T-helper 22 cell (primary cell): ENCODE measurements around the gene RAB3B.

Source experiments
- DNase-seq: peaks from one replicate; pipeline ENCODE4 v3.0.0-alpha.2; 2020; ENCODE audit warnings: low read depth

Gene RAB3B

GRCh38 chr1:51956528-51957509 is 33.7 kb downstream of the RAB3B start:
- DNase-seq = no peak

DNA sequence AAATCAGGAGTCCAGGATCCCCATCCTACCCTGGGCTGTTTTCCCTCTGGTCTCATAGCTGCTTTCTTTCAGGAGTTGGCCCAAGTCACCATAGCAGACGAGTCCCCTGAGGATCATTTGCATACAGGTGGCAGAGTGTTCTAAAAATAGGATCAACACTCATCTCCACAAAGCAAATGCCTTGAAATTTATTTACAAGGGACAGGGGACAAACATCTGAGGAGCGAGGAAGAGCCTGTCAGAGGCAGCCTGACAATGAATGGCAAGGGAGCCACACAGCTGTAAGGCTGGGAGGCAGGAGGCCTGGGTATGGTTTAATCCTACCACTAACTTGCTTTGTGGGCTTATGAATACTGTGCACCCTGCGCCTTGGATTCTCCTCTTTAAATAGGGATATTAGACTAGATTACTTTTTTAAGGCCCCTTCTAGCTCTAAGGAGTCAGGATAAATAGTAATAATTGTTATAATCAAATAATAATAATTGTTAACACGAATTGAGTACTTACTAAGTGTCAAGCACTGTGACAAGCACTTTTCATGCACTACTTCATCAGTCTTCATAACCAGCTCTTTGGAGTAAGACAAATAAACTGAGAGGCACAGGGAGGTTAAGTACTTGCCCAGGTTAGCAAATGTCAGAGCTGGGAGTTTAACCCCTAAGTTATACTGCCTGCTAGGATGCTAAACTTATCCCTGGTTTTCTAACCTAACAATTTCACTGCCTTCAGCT is 34.5 kb downstream of the RAB3B start:
- no peak for DNase-seq

DNA sequence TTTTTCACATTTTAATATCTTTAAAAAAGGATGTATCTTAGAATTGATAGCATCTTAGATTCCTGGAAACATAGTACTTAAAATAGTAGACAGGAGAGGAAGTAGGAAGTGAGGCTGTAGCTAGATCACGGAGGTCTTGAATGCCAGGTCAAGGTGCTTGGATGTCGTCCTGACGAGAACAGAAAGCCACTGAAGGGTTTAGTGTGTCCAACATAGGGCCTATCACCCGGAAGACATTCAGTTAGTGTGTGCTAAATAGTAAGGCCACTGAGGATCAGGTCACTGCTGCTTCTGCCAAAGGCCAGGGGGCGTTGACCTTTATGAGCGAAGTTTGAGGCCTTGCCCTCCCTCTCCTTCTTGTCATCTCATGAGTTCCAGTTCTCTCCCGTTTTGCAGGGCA is 35.7 kb downstream of the RAB3B start:
- no peak for DNase-seq

DNA sequence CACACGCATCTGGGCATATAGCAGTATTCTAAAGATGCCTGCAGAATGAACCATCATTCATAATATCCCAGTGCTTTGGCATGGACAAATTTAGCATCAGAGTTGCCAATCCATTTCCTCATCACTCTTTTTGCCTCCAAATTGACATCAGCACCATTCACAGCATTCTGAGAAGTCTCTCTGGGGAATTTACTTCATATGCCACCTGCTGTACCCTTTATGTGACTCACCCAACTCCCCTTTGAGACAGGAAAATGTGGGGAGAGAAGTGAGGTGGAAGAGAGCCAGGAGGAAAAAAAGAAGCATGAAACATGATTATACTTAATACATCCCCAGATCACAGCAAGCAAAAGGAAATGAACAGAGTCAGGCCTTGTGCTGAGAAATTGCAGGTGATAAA is 37.4 kb downstream of the RAB3B start:
- no peak for DNase-seq

DNA sequence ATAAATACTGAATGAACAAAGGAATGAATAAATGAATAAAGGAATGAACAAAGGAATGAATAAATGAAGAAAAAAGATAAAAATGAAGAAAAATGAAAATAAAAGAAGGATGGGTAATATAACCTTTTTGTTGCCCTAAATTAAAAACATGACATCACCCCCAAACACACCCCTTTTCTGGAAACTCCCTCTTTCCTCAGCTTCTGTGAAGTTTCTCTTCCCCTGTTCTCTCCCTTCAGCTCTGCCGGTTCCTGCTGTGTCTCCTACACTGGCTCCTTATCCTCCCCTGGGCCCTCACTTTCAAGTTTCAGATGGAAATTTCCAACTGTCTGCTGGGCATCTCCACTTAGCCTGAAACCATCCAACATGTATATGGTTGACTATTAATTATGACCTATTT is 37.9 kb downstream of the RAB3B start:
- no peak for DNase-seq

- no peak for DNase-seq
These were observed 39.8 kb downstream of the RAB3B start for GRCh38 chr1:51950701-51951100.

DNA sequence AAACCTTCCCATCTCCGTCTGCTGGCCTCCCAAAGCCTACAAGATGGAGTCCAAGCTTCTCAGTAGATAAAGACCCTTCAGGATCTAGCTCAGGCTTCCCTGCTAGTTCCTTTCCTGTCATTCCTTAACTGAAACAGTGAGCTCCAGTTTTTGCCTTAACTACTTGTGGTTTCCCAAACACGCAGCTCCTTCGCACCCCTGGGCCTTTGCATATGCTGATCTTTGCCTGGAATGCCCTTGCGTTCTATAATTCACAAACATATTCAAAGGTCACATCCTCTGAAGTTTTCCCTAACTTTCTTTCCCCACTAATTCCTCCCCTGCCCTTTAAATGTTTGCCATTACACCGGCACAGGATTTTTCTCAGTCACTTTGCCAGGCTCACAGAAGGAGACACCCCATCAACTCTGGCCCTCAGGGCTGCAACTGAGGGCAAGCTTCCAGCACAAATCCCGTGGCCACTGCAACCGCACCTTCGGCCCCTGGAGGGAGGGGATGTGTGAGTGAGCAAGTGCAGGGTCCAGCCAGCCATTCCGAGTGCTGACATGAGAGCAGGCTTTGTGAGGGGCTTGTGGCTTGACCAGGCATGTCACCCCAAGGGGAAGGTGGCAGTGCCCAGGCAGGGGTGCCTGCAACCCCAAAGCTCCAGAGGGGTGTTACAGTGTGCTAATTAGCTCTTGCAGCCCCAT is 41.3 kb downstream of the RAB3B start:
- DNase-seq = no peak

DNA sequence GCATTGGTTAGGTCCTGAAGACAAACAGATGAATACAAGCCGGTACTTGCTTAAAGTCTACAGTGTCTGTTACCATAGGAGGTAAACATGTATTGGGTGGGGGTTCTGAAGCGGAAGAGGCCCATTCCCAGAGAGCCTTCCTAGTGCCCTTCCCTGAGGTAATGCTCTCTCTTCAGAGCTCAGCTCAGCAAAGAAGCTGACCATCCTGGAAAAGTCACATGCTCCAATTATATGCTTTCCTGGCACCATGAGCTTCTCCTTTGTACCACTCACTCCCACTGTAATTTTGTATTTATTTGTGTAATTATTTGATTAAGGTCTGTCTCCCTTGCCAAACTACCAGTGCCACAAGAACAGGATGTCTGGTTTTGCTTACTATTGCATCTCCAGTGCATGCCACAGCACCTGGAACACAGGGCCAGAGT is 42.0 kb downstream of the RAB3B start:
- no peak for DNase-seq

DNA sequence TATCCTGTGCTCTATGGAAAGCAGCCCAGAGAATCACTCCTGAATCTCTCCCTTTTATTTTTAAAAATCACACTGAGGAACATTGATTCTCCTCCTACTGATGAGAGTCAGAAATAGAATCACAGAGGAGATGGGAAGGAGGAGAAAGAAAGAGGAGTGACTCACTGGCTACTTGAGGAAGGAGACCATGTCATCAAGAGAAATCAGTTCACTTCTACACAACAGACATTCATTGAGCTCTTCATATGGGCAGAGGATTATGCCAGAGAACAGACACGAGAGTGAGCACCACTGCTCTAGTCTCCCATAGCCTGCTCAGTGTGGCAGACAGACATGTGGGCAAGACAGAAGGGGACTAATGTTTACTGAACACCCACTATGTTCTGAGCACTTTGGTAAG is 44.2 kb downstream of the RAB3B start:
- DNase-seq = no peak

DNA sequence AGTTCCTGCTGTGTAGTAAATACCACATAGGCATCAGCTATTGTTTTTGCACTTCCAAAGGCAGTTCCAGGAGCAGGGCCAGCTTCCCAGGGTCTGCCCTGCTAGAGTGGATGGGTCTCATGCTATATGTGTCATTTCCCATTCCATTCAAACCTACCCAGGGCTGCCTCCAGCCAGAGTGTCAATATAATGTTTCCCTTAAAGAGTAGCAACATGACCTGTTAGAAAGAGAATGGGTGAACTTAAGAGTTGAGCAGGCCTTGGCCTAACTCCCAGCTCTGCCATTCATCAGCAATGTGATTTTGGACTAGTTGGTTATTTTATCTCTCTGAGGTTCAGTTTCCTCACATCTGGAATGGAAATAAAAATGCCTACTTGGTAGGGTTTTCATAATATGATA is 44.9 kb downstream of the RAB3B start:
- DNase-seq = no peak

- DNase-seq = no peak
These were observed 48.2 kb downstream of the RAB3B start for GRCh38 chr1:51942281-51942680.

DNA sequence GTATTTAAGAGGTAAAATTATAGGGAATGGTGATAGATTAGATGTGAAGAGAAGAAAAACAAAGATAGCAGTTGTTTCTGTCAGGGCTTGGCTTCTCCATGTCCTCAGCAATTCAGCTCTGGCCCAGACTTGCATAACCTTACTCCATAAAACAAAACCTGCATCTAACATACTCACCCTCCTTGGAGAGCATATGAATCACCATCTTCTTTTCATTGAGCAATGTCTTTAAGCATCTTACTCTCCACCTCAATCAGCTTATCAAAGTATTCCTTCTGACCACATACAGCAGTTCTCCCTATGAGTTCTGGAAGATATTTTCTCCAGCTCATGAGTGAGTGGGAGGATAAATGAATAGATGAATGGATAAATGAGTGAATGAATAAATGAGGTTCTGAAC is 49.0 kb downstream of the RAB3B start:
- DNase-seq = no peak

GRCh38 chr1:51937112-51937511 is 53.4 kb downstream of the RAB3B start:
- no peak for DNase-seq

- no peak for DNase-seq
These were observed 54.0 kb downstream of the RAB3B start for GRCh38 chr1:51936531-51936930.

GRCh38 chr1:51933344-51933743 is 57.2 kb downstream of the RAB3B start:
- DNase-seq = no peak

DNA sequence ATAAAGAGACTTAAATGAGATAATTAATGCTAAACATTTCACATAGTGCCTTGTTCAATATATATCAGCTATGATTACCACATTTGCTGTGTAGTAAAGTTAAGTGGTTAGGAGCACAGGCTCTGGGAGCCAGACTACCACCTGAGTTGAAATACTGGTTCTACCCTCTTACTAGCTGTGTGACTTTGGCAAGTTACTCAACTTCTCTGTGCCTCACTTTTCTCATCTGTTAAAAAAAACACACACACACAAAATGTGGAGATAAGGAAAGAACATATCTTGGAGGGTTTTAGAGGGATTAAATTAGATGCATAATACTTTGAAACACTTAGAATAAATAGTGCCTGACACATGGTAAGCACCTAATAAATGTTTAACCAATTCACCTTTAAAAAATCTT is 60.2 kb downstream of the RAB3B start:
- DNase-seq = no peak

DNA sequence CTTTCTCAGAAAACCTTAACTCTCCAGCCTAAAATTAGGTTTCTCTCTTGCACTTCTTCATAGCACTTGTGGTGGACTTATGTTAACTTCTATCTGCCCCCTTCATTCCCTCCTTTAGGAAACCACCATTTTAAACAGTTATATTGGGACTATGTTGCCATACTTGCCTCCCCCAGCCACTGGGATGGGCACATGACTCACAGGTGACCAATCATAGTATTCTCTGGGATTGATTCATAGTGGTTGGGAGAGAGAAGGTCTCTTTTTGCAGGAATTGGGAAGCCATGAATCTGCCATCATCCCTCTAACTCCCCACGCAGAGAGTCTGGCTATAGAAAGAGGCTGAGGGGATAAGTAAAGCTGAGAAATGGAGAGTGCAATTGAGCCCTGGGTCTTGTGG is 61.6 kb downstream of the RAB3B start:
- DNase-seq = no peak

- DNase-seq = no peak
These were observed 63.5 kb downstream of the RAB3B start for GRCh38 chr1:51927029-51927428.

DNA sequence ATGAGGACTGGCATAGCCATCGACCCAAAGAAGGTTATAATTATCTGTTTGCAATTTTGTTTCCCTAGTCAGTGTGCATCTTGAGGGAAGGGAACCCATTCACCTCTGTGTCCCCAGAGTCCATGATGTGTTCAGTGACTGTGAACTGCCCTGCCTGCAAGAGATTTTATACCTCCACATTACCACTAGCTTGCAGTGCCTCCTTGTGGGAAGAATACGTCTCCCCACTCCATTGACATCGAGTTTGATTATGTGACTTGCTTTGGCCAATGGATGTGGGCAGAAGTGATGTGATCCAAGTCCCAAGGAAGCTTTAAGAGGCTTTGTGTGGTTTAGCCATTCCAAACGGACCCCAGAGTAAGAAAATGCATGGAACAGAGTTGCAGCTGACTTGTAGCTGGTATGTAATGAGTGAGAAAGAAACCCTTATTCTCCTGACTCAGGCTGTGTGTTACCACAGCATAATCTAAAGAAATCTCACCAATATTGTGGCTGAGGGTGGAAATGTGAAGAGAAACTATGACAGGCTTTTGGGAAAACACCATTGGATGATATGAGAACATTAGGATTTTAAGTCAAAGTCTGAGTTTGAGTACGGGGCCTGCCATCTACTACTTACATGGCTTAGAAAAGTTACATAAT is 64.2 kb downstream of the RAB3B start:
- no peak for DNase-seq

- no peak for DNase-seq
These were observed 66.0 kb downstream of the RAB3B start for GRCh38 chr1:51924455-51924854.

- no peak for DNase-seq
These were observed 68.5 kb downstream of the RAB3B start for GRCh38 chr1:51922040-51922439.

DNA sequence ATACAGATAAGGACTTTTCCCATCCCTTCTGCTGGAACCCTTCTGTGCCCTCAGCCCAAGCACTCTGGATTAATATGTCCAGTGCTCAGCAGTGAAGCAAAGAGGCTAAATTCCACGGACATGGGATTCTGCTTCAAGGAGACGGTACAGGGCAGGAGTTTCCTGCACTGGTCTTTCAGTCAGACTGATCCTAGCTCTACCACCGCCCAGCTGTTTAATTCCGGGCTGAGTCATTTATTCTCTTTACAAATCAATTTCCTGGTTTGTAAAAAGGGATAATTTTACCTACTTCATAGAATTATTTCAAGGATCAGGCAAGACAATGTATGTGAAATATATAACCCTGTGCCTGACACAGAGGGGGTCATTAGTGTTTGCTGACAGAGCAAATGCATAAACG is 70.4 kb downstream of the RAB3B start:
- DNase-seq = no peak
